ENCODE results near the gene RNASEH2B.

DNA sequence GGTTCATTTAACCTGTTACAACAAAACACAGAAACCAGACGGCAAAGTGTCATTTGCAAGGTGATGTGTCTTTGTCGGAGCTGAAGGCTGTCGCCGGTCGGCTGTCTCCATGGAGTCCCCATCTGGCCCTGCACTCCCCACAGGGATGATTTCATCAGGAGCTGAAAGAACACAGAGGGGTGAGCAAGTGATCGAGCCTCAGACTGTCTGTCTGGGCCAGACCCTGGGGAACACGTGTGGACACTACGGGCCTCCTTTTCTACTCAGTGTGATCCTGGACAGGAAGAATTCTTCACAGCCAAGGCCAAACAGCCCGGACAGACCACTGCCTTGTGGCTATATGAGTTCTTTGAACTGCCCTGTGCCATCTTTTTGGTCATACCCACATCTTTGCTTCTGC lies 85.1 kb downstream of the RNASEH2B start:
- TF ChIP-seq TEAD4 (CRISPR knock-in tag; IDR thresholded peaks at IDR 0.05) (no peak), ZNF232 (CRISPR knock-in tag; IDR thresholded peaks at IDR 0.05) (no peak), NFE2L1 (CRISPR knock-in tag; IDR thresholded peaks at IDR 0.05) (no peak), SP1 (CRISPR knock-in tag; conservative IDR thresholded peaks at IDR 0.05) (no peak), ELF4 (CRISPR knock-in tag; IDR thresholded peaks at IDR 0.05; ENCODE audit: low read depth) (no peak), CBFB (CRISPR knock-in tag; IDR thresholded peaks at IDR 0.05; ENCODE audit: low read depth) (no peak), JAZF1 (CRISPR knock-in tag; IDR thresholded peaks at IDR 0.05) (no peak)
- TF ChIP-seq, protein P1, sequence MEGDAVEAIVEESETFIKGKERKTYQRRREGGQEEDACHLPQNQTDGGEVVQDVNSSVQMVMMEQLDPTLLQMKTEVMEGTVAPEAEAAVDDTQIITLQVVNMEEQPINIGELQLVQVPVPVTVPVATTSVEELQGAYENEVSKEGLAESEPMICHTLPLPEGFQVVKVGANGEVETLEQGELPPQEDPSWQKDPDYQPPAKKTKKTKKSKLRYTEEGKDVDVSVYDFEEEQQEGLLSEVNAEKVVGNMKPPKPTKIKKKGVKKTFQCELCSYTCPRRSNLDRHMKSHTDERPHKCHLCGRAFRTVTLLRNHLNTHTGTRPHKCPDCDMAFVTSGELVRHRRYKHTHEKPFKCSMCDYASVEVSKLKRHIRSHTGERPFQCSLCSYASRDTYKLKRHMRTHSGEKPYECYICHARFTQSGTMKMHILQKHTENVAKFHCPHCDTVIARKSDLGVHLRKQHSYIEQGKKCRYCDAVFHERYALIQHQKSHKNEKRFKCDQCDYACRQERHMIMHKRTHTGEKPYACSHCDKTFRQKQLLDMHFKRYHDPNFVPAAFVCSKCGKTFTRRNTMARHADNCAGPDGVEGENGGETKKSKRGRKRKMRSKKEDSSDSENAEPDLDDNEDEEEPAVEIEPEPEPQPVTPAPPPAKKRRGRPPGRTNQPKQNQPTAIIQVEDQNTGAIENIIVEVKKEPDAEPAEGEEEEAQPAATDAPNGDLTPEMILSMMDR (IDR thresholded peaks at IDR 0.05) = no peak
- TF ChIP-seq, protein P2, sequence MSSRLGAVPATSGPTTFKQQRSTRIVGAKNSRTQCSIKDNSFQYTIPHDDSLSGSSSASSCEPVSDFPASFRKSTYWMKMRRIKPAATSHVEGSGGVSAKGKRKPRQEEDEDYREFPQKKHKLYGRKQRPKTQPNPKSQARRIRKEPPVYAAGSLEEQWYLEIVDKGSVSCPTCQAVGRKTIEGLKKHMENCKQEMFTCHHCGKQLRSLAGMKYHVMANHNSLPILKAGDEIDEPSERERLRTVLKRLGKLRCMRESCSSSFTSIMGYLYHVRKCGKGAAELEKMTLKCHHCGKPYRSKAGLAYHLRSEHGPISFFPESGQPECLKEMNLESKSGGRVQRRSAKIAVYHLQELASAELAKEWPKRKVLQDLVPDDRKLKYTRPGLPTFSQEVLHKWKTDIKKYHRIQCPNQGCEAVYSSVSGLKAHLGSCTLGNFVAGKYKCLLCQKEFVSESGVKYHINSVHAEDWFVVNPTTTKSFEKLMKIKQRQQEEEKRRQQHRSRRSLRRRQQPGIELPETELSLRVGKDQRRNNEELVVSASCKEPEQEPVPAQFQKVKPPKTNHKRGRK (CRISPR knock-in tag; IDR thresholded peaks at IDR 0.05; ENCODE audit: borderline replicate concordance) = no peak
- TF ChIP-seq, protein P3, sequence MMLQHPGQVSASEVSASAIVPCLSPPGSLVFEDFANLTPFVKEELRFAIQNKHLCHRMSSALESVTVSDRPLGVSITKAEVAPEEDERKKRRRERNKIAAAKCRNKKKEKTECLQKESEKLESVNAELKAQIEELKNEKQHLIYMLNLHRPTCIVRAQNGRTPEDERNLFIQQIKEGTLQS (CRISPR knock-in tag; conservative IDR thresholded peaks at IDR 0.05) = no peak
- TF ChIP-seq, protein P4, sequence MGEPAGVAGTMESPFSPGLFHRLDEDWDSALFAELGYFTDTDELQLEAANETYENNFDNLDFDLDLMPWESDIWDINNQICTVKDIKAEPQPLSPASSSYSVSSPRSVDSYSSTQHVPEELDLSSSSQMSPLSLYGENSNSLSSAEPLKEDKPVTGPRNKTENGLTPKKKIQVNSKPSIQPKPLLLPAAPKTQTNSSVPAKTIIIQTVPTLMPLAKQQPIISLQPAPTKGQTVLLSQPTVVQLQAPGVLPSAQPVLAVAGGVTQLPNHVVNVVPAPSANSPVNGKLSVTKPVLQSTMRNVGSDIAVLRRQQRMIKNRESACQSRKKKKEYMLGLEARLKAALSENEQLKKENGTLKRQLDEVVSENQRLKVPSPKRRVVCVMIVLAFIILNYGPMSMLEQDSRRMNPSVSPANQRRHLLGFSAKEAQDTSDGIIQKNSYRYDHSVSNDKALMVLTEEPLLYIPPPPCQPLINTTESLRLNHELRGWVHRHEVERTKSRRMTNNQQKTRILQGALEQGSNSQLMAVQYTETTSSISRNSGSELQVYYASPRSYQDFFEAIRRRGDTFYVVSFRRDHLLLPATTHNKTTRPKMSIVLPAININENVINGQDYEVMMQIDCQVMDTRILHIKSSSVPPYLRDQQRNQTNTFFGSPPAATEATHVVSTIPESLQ (CRISPR knock-in tag; IDR thresholded peaks at IDR 0.05) = no peak
- TF ChIP-seq, protein P5, sequence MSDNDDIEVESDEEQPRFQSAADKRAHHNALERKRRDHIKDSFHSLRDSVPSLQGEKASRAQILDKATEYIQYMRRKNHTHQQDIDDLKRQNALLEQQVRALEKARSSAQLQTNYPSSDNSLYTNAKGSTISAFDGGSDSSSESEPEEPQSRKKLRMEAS (CRISPR knock-in tag; IDR thresholded peaks at IDR 0.05) = no peak
